AG04449 (cell line): ENCODE results near the gene PI4K2B.
"Not testable (repeated sequence)": the region's sequence is repeated elsewhere in the genome, so short reads cannot be mapped to it uniquely, and the experiment has no call there.

ENCODE experiments used
- CTCF ChIA-PET: fragments of 350-600 bp; formaldehyde crosslinking; extraction: SDS; loops from one replicate; lab custom pipeline; 2021; ENCODE audit warnings: antibody characterized with exemption; lab: Yijun Ruan, JAX
- POLR2A ChIA-PET: fragments of 400-600, 350-600 bp; formaldehyde crosslinking; extraction: SDS; loops from one replicate; lab custom pipeline; 2020; ENCODE audit warnings: antibody characterized with exemption, inconsistent platforms; lab: Yijun Ruan, JAX
- DNase-seq: peaks from one replicate; pipeline ENCODE4 v3.0.0-alpha.2; 2010; ENCODE audit warnings: low read depth, low spot score
- H3K4me3 ChIP-seq: 2 replicates; pipeline ENCODE4 v1.5.1; 2011; ENCODE audit warnings: low read depth, mild to moderate bottlenecking, control low read depth, low read length
- CTCF ChIP-seq: IDR thresholded peaks from one replicate; pipeline ENCODE4 v1.5.1; 2011; ENCODE audit warnings: mild to moderate bottlenecking, moderate library complexity, low read length, control low read depth, inconsistent platforms; ENCODE audit not compliant: insufficient read depth; ENCODE audit errors: missing control alignments

Gene PI4K2B

GRCh38 chr4:25252230-25253070, 18.6 kb downstream of the PI4K2B start:
- TF ChIP-seq CTCF = no peak
- CTCF ChIA-PET = interaction anchor here (1.2 kb wide), 1 partner anchor 60 kb away, joined by 4 read pairs; the partner anchor contains the start of gene ZCCHC4
- no peak for DNase-seq
- H3K4me3 ChIP-seq = no peak overlapping the region
- POLR2A ChIA-PET = no interaction called here

GRCh38 chr4:25253071-25253445, 19.2 kb downstream of the PI4K2B start:
- no peak for TF ChIP-seq CTCF
- ChIA-PET POLR2A (no interaction called here), CTCF (interaction anchor here (0.5 to 1.2 kb wide), 2 partner anchors 29 to 59 kb away, joined by 3 to 4 read pairs; partner anchors contain the start of gene ZCCHC4)
- no peak for DNase-seq
- no peak overlapping the region for H3K4me3 ChIP-seq

- POLR2A ChIA-PET, CTCF ChIA-PET, H3K4me3 ChIP-seq, DNase-seq: not testable (repeated sequence)
These were observed 20.0 kb downstream of the PI4K2B start for GRCh38 chr4:25253786-25254185.

- no peak overlapping the region for H3K4me3 ChIP-seq
- TF ChIP-seq CTCF = no peak
- peak; percentile 3 for DNase-seq
- ChIA-PET CTCF (interaction anchor here (1.9 kb wide), 1 partner anchor 53 kb away, joined by 5 read pairs; no protein-coding TSS in a partner anchor), POLR2A (no interaction called here)
These were observed 25.2 kb downstream of the PI4K2B start for GRCh38 chr4:25258980-25259578.

- ChIA-PET POLR2A (no interaction called here), CTCF (interaction anchor here (1.3 to 1.4 kb wide), 2 partner anchors 8 to 40 kb away, joined by 5 to 11 read pairs; partner anchors contain the start of gene ZCCHC4)
- TF ChIP-seq CTCF = no peak
- no peak overlapping the region for H3K4me3 ChIP-seq
- DNase-seq = no peak
These were observed 38.0 kb downstream of the PI4K2B start for GRCh38 chr4:25271866-25272265.

- no peak overlapping the region for H3K4me3 ChIP-seq
- no peak for TF ChIP-seq CTCF
- CTCF ChIA-PET = interaction anchor here (1.3 to 1.4 kb wide), 2 partner anchors 8 to 32 kb away, joined by 5 to 6 read pairs; partner anchors contain the start of gene ZCCHC4
- no peak for DNase-seq
- POLR2A ChIA-PET = no interaction called here
These were observed 46.4 kb downstream of the PI4K2B start for GRCh38 chr4:25280210-25280609.
